IPS-20b (cell line): ENCODE measurements around the gene GPC5.

Source experiments
- H3K27ac ChIP-seq: one replicate; pipeline ENCODE4 v1.5.1; 2013; ENCODE audit warnings: low read length
- H3K27me3 ChIP-seq: 2 replicates; pipeline ENCODE4 v1.6.1; 2013; ENCODE audit warnings: mild to moderate bottlenecking, low read length, inconsistent platforms; ENCODE audit not compliant: insufficient read depth
- H3K36me3 ChIP-seq: 2 replicates; pipeline ENCODE4 v1.6.1; 2013; ENCODE audit warnings: low read depth, mild to moderate bottlenecking, inconsistent platforms, low read length, moderate library complexity; ENCODE audit not compliant: insufficient read depth
- H3K4me1 ChIP-seq: 2 replicates; pipeline ENCODE4 v1.6.1; 2013; ENCODE audit warnings: mild to moderate bottlenecking, control low read depth, inconsistent platforms, low read length, moderate library complexity; ENCODE audit not compliant: insufficient read depth
- H3K4me3 ChIP-seq: 2 replicates; pipeline ENCODE4 v1.5.1; 2013; ENCODE audit warnings: mild to moderate bottlenecking, low read length, inconsistent platforms
- H3K9ac ChIP-seq: 2 replicates; pipeline ENCODE4 v1.6.1; 2013; ENCODE audit warnings: low read depth, mild to moderate bottlenecking, inconsistent platforms, low read length, moderate library complexity
- H3K9me3 ChIP-seq: 2 replicates; pipeline ENCODE4 v1.6.1; 2013; ENCODE audit warnings: mild to moderate bottlenecking, low read depth, low read length, inconsistent platforms; ENCODE audit not compliant: insufficient read depth

GPC5 gene

DNA sequence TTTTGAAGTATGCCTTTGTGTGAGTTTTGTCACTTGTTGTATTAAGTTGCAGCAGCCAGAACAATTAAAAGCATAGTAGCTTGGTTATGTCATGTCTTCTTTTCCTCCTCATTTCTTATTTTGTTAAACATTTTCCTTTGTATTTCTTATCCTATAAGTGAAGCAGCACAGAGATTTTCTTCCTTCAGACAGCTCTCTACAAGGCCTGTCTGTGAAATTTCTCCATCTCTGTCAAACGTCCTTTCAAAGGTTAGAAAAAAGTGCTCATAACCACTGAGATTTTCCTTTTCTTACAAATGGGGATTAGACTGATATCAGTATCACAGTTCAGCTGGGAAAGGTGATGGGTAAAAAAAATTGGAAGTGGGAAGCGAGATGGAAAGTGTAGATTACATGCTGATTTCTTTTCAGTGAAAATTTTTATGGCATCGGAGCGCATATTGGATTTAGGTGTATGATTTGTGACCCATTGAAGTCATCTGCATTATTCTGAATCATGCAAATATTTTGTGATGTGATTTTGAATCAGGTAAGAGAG, 71.7 kb downstream of the GPC5 start:
- H3K9me3 ChIP-seq = no peaks in the 10 kb centered on the region
- H3K4me1 ChIP-seq = no peaks in the 10 kb centered on the region
- no peak overlapping the region for H3K4me3 ChIP-seq
- no peak overlapping the region for H3K27ac ChIP-seq
- H3K36me3 ChIP-seq = no peaks in the 10 kb centered on the region
- H3K27me3 ChIP-seq = no peaks in the 10 kb centered on the region
- H3K9ac ChIP-seq = no peak overlapping the region

DNA sequence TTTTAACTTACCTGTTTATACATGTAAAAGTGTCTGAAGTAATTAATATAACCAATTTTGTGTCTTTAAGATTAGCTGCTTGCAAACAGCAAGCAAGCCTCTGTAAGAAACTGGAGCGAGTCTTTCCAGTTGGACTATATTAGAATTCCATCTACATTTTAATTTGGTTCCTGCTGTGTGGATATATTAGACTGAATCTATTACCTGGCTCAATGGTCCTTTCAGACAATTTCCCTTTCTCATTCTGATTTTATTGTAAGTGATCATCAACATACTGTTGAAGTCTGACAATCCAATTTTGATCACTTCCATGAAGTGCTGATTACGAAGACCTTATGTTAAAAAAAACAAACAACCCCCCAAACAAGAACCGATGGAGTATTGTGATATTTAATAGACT, 72.3 kb downstream of the GPC5 start:
- H3K9me3 ChIP-seq = no peaks in the 10 kb centered on the region

DNA sequence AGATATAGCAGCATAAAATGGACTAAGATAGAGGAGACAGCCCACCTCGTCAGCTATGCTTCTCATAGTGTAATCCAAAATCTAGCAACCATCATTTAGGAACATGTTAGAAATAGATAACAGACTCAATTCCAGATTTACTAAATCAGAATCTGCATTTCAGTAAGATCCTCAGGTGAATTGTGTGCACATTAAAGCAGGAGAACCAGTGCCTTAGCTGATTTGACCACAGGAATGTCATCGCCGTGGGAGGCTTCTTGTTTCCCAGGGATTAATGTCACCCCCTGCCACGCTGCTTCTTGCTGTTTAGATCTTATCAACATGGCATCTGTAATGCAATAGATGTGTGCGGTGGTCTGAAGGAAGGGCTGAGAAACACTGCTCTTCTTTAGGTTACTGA, 84.0 kb downstream of the GPC5 start:
- no peaks in the 10 kb centered on the region for H3K9me3 ChIP-seq
- H3K27me3 ChIP-seq = no peaks in the 10 kb centered on the region
- no peaks in the 10 kb centered on the region for H3K4me1 ChIP-seq
- no peak overlapping the region for H3K27ac ChIP-seq
- no peaks in the 10 kb centered on the region for H3K36me3 ChIP-seq
- H3K4me3 ChIP-seq = no peak overlapping the region
- no peak overlapping the region for H3K9ac ChIP-seq

More for the DNA sequence above, 72.3 kb downstream of the GPC5 start:
- Histone ChIP-seq H3K4me1 (no peaks in the 10 kb centered on the region), H3K27ac (no peak overlapping the region), H3K4me3 (no peak overlapping the region), H3K9ac (no peak overlapping the region), H3K27me3 (no peaks in the 10 kb centered on the region), H3K36me3 (no peaks in the 10 kb centered on the region)

DNA sequence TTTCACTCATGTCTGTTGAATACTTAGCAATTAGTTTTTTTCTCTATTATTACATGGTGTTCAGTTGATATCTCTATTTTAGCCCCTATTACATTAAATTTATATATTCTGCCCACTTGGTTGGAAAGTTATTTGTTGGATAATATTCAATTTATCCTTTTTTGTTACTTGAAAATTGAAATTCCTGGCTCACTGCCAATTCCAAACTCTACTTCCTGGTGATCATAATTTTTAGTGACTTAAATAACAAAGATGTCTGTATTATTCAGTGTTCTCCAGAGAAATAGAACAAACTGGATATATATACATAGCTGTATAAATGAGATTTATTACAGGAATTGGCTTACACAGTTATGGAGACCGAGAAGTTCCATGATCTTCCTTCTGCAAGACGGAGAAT, 93.6 kb downstream of the GPC5 start:
- Histone ChIP-seq H3K4me3 (no peak overlapping the region), H3K9ac (no peak overlapping the region), H3K27ac (no peak overlapping the region), H3K9me3 (no peaks in the 10 kb centered on the region), H3K36me3 (no peaks in the 10 kb centered on the region), H3K4me1 (no peaks in the 10 kb centered on the region), H3K27me3 (no peaks in the 10 kb centered on the region)

DNA sequence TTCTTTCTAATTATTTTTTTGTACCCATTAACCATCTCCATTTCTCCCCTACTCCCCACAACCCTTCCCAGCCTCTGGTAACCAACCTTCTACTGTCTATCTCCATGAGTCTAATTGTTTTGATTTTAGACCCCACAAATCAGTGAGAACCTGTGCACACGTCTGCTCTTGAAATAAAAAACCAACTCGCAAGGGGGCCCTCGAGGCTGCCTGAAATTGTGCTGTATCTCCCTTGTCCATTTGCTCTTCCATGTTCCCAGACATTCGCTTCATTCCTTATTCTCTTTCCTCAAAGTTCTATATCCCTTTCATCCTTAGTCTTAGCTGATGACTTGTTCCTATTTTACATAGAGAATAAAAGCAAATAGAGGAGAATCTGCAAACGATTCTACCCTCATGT, 95.0 kb downstream of the GPC5 start:
- Histone ChIP-seq H3K27me3 (no peaks in the 10 kb centered on the region), H3K9ac (no peak overlapping the region), H3K4me3 (no peak overlapping the region), H3K36me3 (no peaks in the 10 kb centered on the region), H3K27ac (no peak overlapping the region), H3K9me3 (no peaks in the 10 kb centered on the region), H3K4me1 (no peaks in the 10 kb centered on the region)

DNA sequence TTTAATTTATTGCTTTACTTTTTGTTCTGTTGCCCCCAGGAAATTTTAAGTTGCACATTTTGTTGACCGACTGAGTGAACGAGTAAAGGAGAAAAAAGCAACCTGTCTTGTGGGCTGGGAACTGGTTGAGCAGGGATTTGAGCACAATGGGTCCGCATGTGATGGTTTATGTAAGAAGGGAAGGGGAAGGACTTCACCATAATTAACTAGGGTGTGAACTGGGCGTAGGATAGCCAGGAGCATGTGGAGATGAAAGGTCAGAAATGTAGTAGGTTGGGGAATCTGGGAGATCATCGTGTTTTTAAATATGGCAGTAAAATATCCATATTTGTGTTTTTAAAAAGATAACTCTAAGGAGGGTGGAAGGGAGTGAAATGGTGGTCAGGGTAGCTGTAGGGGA, 99.9 kb downstream of the GPC5 start:
- H3K9ac ChIP-seq = no peak overlapping the region
- no peaks in the 10 kb centered on the region for H3K4me1 ChIP-seq
- no peaks in the 10 kb centered on the region for H3K36me3 ChIP-seq
- no peak overlapping the region for H3K27ac ChIP-seq
- no peaks in the 10 kb centered on the region for H3K27me3 ChIP-seq
- no peaks in the 10 kb centered on the region; the same call in 1 of the 2 replicates for H3K9me3 ChIP-seq
- no peak overlapping the region for H3K4me3 ChIP-seq

DNA sequence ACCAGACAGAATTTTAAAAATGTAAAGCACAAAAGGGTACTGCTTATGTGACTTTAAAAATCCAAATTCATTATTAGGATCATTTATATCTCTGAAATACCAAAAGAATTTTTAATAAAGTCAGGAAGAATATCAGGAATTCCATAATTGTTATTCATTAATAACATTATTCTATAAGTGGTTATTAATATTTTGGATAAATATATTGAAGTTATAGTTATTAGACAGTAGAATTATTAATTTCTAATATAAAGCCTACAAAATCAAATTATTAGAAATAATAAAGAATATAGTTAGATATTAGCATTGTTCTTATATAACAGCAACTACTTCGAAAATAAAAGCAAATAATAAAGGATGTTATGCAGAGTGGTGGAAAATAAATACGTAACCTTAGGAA, 105.8 kb downstream of the GPC5 start:
- Histone ChIP-seq H3K36me3 (no peaks in the 10 kb centered on the region), H3K27me3 (no peaks in the 10 kb centered on the region), H3K9ac (no peak overlapping the region), H3K27ac (no peak overlapping the region), H3K4me3 (no peak overlapping the region), H3K9me3 (no peaks in the 10 kb centered on the region; the same call in 1 of the 2 replicates), H3K4me1 (no peaks in the 10 kb centered on the region)

DNA sequence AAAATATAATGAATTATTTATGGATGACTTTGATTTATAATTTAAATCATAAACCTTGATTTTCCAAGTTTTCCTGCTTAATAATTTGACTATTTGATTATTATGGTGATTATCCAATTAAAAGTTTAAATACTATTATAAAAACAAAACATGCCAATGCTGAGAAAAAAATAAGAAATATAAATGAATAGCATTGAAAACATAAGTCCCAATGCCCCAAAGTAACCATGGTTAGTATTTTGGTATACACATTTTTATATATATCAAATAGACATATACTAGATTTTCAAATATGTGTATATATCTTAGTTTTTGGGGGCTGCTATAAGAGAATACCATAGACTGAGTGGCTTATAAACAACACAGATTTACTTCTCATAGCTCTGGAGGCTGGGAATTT, 108.3 kb downstream of the GPC5 start:
- no peak overlapping the region for H3K4me3 ChIP-seq
- H3K27me3 ChIP-seq = no peaks in the 10 kb centered on the region
- no peaks in the 10 kb centered on the region for H3K4me1 ChIP-seq
- H3K36me3 ChIP-seq = no peaks in the 10 kb centered on the region
- H3K9me3 ChIP-seq = no peaks in the 10 kb centered on the region
- H3K27ac ChIP-seq = no peak overlapping the region
- no peak overlapping the region for H3K9ac ChIP-seq

DNA sequence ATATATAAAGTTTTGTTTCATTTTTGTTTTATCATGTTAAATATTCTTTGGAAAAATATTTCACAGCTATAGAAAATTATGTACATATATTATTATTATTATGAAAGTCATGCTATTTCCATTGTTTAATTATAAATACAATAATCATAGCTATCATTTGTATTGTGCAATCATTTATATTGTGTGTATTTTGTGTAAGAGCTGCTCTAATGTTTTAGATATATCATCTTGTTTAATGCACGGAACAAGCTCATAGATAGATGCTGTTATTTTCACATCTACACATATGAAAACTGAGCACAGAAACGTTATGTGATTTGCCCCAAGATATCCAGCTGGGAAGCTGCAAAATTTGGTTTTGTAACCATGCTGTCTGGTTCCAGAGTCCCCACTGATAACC, 111.6 kb downstream of the GPC5 start:
- Histone ChIP-seq H3K27me3 (no peaks in the 10 kb centered on the region), H3K36me3 (no peaks in the 10 kb centered on the region), H3K9me3 (no peaks in the 10 kb centered on the region)

DNA sequence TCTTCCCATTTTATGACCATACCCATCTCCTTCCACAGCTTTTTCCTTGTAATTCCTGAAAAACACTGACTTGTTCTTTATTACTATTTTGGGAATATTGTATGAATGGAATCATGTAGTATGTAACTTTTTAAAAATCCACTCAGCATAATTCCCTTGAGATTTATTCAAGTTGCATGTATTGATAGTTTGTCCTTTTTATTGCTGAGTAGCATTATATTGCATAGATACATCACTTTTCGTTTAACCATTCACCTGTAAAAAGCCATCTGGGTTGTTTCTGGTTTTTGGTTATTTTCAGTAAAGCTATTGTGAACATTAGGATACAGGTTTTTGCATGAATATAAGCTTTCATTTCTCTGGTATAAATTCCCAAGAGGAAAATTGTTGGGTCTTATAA, 115.4 kb downstream of the GPC5 start:
- H3K36me3 ChIP-seq = no peaks in the 10 kb centered on the region
- no peak overlapping the region for H3K9ac ChIP-seq
- H3K9me3 ChIP-seq = 0 out of 2 replicates have a peak, but pooled peaks cover 7% of the 10 kb centered on the region
- H3K27ac ChIP-seq = no peak overlapping the region
- H3K4me1 ChIP-seq = no peaks in the 10 kb centered on the region
- no peak overlapping the region for H3K4me3 ChIP-seq
- no peaks in the 10 kb centered on the region for H3K27me3 ChIP-seq

More for the DNA sequence above, 111.6 kb downstream of the GPC5 start:
- Histone ChIP-seq H3K4me1 (no peaks in the 10 kb centered on the region), H3K4me3 (no peak overlapping the region), H3K27ac (no peak overlapping the region), H3K9ac (no peak overlapping the region)

DNA sequence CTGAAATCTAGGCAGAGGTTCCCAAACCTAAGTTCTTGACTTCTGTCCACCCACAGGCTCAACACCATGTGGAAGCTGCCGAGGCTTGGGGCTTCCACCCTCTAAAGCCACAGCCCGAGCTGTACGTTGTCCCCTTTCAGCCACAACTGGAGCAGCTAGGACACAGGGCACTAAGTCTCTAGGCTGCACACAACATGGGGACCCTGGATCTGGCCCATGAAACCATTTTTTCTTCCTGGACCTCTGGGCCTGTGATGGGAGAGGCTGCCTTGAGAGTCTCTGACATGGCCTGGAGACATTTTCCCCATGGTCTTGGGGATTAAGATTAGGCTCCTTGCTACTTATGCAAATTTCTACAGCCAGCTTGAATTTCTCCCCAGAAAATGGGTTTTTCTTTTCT, 118.4 kb downstream of the GPC5 start:
- Histone ChIP-seq H3K9ac (no peak overlapping the region), H3K36me3 (no peaks in the 10 kb centered on the region), H3K27ac (no peak overlapping the region), H3K4me1 (peaks cover 6% of the 10 kb centered on the region; the same call in 1 of the 2 replicates), H3K27me3 (no peaks in the 10 kb centered on the region), H3K9me3 (0 out of 2 replicates have a peak, but pooled peaks cover 7% of the 10 kb centered on the region), H3K4me3 (no peak overlapping the region)

DNA sequence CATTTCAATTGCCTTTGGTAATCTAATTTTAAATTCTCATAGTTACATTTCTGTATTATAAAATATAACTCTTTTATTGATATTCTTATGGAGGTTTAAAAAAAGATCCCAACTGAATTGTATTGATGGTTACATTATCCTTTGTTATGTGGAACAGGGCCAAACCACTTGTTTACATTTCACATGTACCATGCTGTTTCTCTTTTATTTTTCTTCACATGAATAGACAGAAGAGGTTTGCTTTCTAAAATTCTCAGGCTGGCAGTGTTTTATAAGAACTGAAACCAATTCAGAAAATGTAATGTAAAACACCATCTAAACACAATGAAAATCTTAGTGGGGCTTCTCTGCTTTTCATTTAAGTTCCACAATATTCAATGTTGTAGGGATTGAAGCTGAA, 122.5 kb downstream of the GPC5 start:
- Histone ChIP-seq H3K4me3 (no peak overlapping the region), H3K27ac (no peak overlapping the region), H3K27me3 (no peaks in the 10 kb centered on the region), H3K36me3 (no peaks in the 10 kb centered on the region), H3K4me1 (peaks cover 6% of the 10 kb centered on the region; the same call in 1 of the 2 replicates), H3K9ac (no peak overlapping the region), H3K9me3 (0 out of 2 replicates have a peak, but pooled peaks cover 7% of the 10 kb centered on the region)
